Skeletal muscle satellite cell (primary cell): ENCODE data around the gene ADNP2.

Experiments used
- H3K27me3 ChIP-seq: 2 replicates; pipeline ENCODE4 v1.7.0; 2013; ENCODE audit warnings: low read length; ENCODE audit not compliant: control insufficient read depth, insufficient read depth
- H3K36me3 ChIP-seq: 2 replicates; pipeline ENCODE4 v1.7.0; 2013; ENCODE audit warnings: mild to moderate bottlenecking, control low read depth, low read length; ENCODE audit not compliant: insufficient read depth
- H3K4me1 ChIP-seq: 2 replicates; pipeline ENCODE4 v1.7.0; 2013; ENCODE audit warnings: low read length; ENCODE audit not compliant: control insufficient read depth, insufficient read depth
- H3K4me2 ChIP-seq: 2 replicates; pipeline ENCODE4 v1.7.0; 2013; ENCODE audit warnings: mild to moderate bottlenecking, low read length
- H3K4me3 ChIP-seq: 2 replicates; pipeline ENCODE4 v1.7.0; 2013; ENCODE audit warnings: low read length
- H3K9ac ChIP-seq: 2 replicates; pipeline ENCODE4 v1.7.0; 2013; ENCODE audit warnings: mild to moderate bottlenecking, low read depth, low read length, moderate library complexity
- H3K9me3 ChIP-seq: replicated peaks from 2 replicates; pipeline ENCODE4 v1.7.0; 2013; ENCODE audit warnings: mild to moderate bottlenecking, control low read depth, low read length

Gene ADNP2

GRCh38 chr18:80188643-80189530 lies 79.8 kb downstream of the ADNP2 start:
- no peaks in the 10 kb centered on the region for H3K36me3 ChIP-seq
- no peaks in the 10 kb centered on the region for H3K27me3 ChIP-seq
- no peak overlapping the region for H3K4me2 ChIP-seq
- H3K9me3 ChIP-seq, result no peaks in the 10 kb centered on the region
- H3K4me3 ChIP-seq, result no peak overlapping the region
- no peaks in the 10 kb centered on the region for H3K4me1 ChIP-seq
- H3K9ac ChIP-seq, result no peak overlapping the region

DNA sequence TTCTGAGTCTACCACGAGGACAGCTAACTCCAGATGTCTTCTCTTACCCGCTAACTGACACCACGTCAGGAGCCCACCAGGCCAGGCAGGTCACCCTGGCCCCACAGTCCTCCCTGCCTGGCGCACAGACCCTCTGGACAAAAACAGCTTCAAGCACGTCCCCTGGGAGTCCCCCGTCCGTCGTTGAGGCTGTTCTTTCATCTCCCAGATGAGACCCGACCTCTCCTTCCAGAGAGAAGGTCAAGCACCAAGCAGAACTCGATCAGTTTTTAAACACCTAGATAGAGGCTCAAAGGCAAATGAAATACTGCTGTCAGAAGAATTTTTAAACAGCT lies 80.4 kb downstream of the ADNP2 start:
- Histone ChIP-seq H3K4me1 (no peaks in the 10 kb centered on the region), H3K4me2 (no peak overlapping the region), H3K36me3 (no peaks in the 10 kb centered on the region), H3K9ac (no peak overlapping the region), H3K4me3 (no peak overlapping the region), H3K27me3 (no peaks in the 10 kb centered on the region), H3K9me3 (no peaks in the 10 kb centered on the region)
